GM12874 (cell line): ENCODE measurements around the gene DIDO1.

Experiments
- CTCF ChIP-seq: IDR thresholded peaks from 2 replicates; pipeline ENCODE4 v1.5.1; 2011; ENCODE audit warnings: low read depth, mild to moderate bottlenecking, control low read depth, low read length, moderate library complexity; ENCODE audit not compliant: insufficient read depth

The DIDO1 gene

GRCh38 chr20:62969939-62970306 lies 43.6 kb upstream of the DIDO1 start:
- TF ChIP-seq CTCF: no peak

GRCh38 chr20:62969179-62969760 lies 43.0 kb upstream of the DIDO1 start:
- TF ChIP-seq CTCF: no peak

GRCh38 chr20:62968378-62969178 lies 42.3 kb upstream of the DIDO1 start:
- no peak for TF ChIP-seq CTCF

GRCh38 chr20:62967628-62968351 lies 41.5 kb upstream of the DIDO1 start:
- TF ChIP-seq CTCF: no peak

- no peak for TF ChIP-seq CTCF
Measured at GRCh38 chr20:62967149-62967501, 40.8 kb upstream of the DIDO1 start.

- TF ChIP-seq CTCF: no peak
Measured at GRCh38 chr20:62966212-62967148, 40.2 kb upstream of the DIDO1 start.
